Mesothelial cell of epicardium (in vitro differentiated cells): Measurements from ENCODE around the gene PRR9. TPM values are rescaled to one million over a fixed set of nuclear protein-coding genes. Genes with fewer than 3 reads are reported as not detected.
"Not testable (repeated sequence)": the region's sequence is repeated elsewhere in the genome, so short reads cannot be mapped to it uniquely, and the experiment has no call there.

Source experiments
- DNase-seq, 2 experiments: peaks; one replicate each; pipeline ENCODE4 v3.0.0; 2021; ENCODE audit warnings: low spot score in 2 of 2; ENCODE audit not compliant: unreplicated experiment in 2 of 2
- H3K27ac Mint-ChIP-seq: 2 replicates; pipeline ENCODE4 v1.8.0; 2021; ENCODE audit warnings: mixed read lengths
- H3K27me3 Mint-ChIP-seq: 2 replicates; pipeline ENCODE4 v1.8.0; 2021; ENCODE audit warnings: low read depth, mixed read lengths
- H3K36me3 Mint-ChIP-seq: 2 replicates; pipeline ENCODE4 v1.8.0; 2021; ENCODE audit warnings: mixed read lengths
- H3K4me1 Mint-ChIP-seq: 2 replicates; pipeline ENCODE4 v1.8.0; 2021; ENCODE audit warnings: mixed read lengths
- H3K4me3 Mint-ChIP-seq: 2 replicates; pipeline ENCODE4 v1.8.0; 2021; ENCODE audit warnings: mild to moderate bottlenecking, moderate library complexity, mixed read lengths
- H3K9me3 Mint-ChIP-seq: 2 replicates; pipeline ENCODE4 v1.8.0; 2021; ENCODE audit warnings: mixed read lengths
- CTCF ChIP-seq: fragments of 200-600 bp; sonication (generic); IDR thresholded peaks from one replicate; pipeline ENCODE4 v1.5.0; 2021; ENCODE audit warnings: antibody characterized with exemption; ENCODE audit not compliant: unreplicated experiment
- total RNA-seq: library from RNA; stranded (reverse); gene quantifications from 3 replicates; pipeline ENCODE4 v1.2.1, GENCODE V29; 2021

PRR9 gene
- total RNA-seq, 1 donor from 2014 or later: not detected

- not testable (repeated sequence) for H3K36me3 Mint-ChIP-seq, H3K9me3 Mint-ChIP-seq, H3K4me1 Mint-ChIP-seq, H3K4me3 Mint-ChIP-seq, H3K27ac Mint-ChIP-seq
- peaks cover 25% of the 10 kb centered on the region for H3K27me3 Mint-ChIP-seq
- peak in 1 of 2 experiments; percentile 58 for DNase-seq
- peak; percentile 48 for TF ChIP-seq CTCF
These were observed 11.9 kb downstream of the PRR9 start for GRCh38 chr1:153229076-153229829.

- H3K9me3 Mint-ChIP-seq: no peaks in the 10 kb centered on the region
- H3K27me3 Mint-ChIP-seq: peaks cover 25% of the 10 kb centered on the region
- no peaks in the 10 kb centered on the region for H3K36me3 Mint-ChIP-seq
- peak in 1 of 2 experiments; percentile 14 for DNase-seq
- no peak for TF ChIP-seq CTCF
- no peak overlapping the region for H3K27ac Mint-ChIP-seq
- H3K4me3 Mint-ChIP-seq: no peak overlapping the region
- H3K4me1 Mint-ChIP-seq: no peaks in the 10 kb centered on the region
These were observed 14.0 kb downstream of the PRR9 start for GRCh38 chr1:153231363-153231762.

GRCh38 chr1:153231785-153232184, 14.4 kb downstream of the PRR9 start:
- peak in 1 of 2 experiments; percentile 17 for DNase-seq
- Mint-ChIP-seq H3K27ac (no peak overlapping the region), H3K4me1 (no peaks in the 10 kb centered on the region), H3K9me3 (no peaks in the 10 kb centered on the region), H3K27me3 (peaks cover 25% of the 10 kb centered on the region), H3K36me3 (no peaks in the 10 kb centered on the region), H3K4me3 (no peak overlapping the region)
- TF ChIP-seq CTCF: no peak

GRCh38 chr1:153232553-153232952, 15.2 kb downstream of the PRR9 start:
- H3K36me3 Mint-ChIP-seq: no peaks in the 10 kb centered on the region
- H3K27ac Mint-ChIP-seq: no peak overlapping the region
- no peaks in the 10 kb centered on the region for H3K9me3 Mint-ChIP-seq
- no peak for TF ChIP-seq CTCF
- no peak overlapping the region for H3K4me3 Mint-ChIP-seq
- H3K4me1 Mint-ChIP-seq: no peaks in the 10 kb centered on the region
- DNase-seq: peak in 1 of 2 experiments; percentile 19
- H3K27me3 Mint-ChIP-seq: peaks cover 30% of the 10 kb centered on the region

GRCh38 chr1:153233448-153233847, 16.1 kb downstream of the PRR9 start:
- no peaks in the 10 kb centered on the region for H3K36me3 Mint-ChIP-seq
- TF ChIP-seq CTCF: no peak
- no peak for DNase-seq
- no peak overlapping the region for H3K27ac Mint-ChIP-seq
- H3K9me3 Mint-ChIP-seq: no peaks in the 10 kb centered on the region
- H3K4me1 Mint-ChIP-seq: no peaks in the 10 kb centered on the region
- H3K4me3 Mint-ChIP-seq: no peak overlapping the region
- peaks cover 33% of the 10 kb centered on the region for H3K27me3 Mint-ChIP-seq
